Common myeloid progenitor, CD34-positive (primary cell): ENCODE measurements around the gene KRTAP10-6.
A peak's percentile ranks its signal among the peaks of the same experiment; 100 is the strongest.
"Not testable (repeated sequence)": the region's sequence is repeated elsewhere in the genome, so short reads cannot be mapped to it uniquely, and the experiment has no call there.

ENCODE experiments used
- CTCF ChIA-PET: fragments of 350-600 bp; sonication (Branson Sonifier 250); formaldehyde crosslinking; loops from one replicate; lab custom pipeline; 2021; ENCODE audit warnings: antibody characterized with exemption; lab: Charles Lee
- POLR2A ChIA-PET: fragments of 350-600 bp; sonication (Branson Sonifier 250); formaldehyde crosslinking; loops from one replicate; lab custom pipeline; 2021; ENCODE audit warnings: antibody characterized with exemption; lab: Charles Lee
- DNase-seq, 3 donors: peaks; one replicate each; pipeline versions ENCODE4 v3.0.0 to v3.0.0-alpha.2; 2013
- H3K27ac ChIP-seq, 2 experiments: 1 replicate in 1 of 2; 2 replicates in 1 of 2; pipeline ENCODE4 v1.7.0; 2013; ENCODE audit warnings: inconsistent platforms in 2 of 2, low read length in 2 of 2, mild to moderate bottlenecking in 2 of 2, low read depth in 1 of 2, moderate library complexity in 1 of 2; ENCODE audit not compliant: severe bottlenecking in 2 of 2, insufficient read depth in 1 of 2, poor library complexity in 1 of 2
- H3K27me3 ChIP-seq, 5 experiments: replicated peaks in 2 of 5; 1 replicate in 3 of 5; 2 replicates in 2 of 5; pipeline versions ENCODE4 v1.6.1 to v1.7.0; 2013; ENCODE audit warnings: low read length in 4 of 5, mild to moderate bottlenecking in 2 of 5, moderate library complexity in 2 of 5, inconsistent platforms in 1 of 5; ENCODE audit not compliant: insufficient read depth in 5 of 5, control insufficient read depth in 4 of 5
- H3K36me3 ChIP-seq, 4 experiments: 1 replicate in 2 of 4; 2 replicates in 2 of 4; pipeline versions ENCODE4 v1.6.1 to v1.7.0; 2013; ENCODE audit warnings: low read length in 3 of 4, control low read depth in 1 of 4, mild to moderate bottlenecking in 1 of 4; ENCODE audit not compliant: control insufficient read depth in 4 of 4, insufficient read depth in 4 of 4
- H3K4me1 ChIP-seq, 4 experiments: 1 replicate in 3 of 4; 2 replicates in 1 of 4; pipeline versions ENCODE4 v1.6.1 to v1.7.1; 2013; ENCODE audit warnings: low read length in 3 of 4, mild to moderate bottlenecking in 3 of 4, control low read depth in 1 of 4, inconsistent platforms in 1 of 4, moderate library complexity in 1 of 4; ENCODE audit not compliant: control insufficient read depth in 4 of 4, insufficient read depth in 4 of 4; ENCODE audit errors: control extremely low read depth in 1 of 4
- H3K4me3 ChIP-seq, 7 experiments: 1 replicate in 4 of 7; 2 replicates in 3 of 7; pipeline versions ENCODE4 v1.5.1 to v1.7.0; 2013; ENCODE audit warnings: mild to moderate bottlenecking in 7 of 7, low read length in 6 of 7, moderate library complexity in 6 of 7, inconsistent platforms in 2 of 7, low read depth in 2 of 7, control low read depth in 1 of 7; ENCODE audit not compliant: insufficient read depth in 4 of 7, control insufficient read depth in 1 of 7; ENCODE audit errors: extremely low read depth in 1 of 7
- H3K9me3 ChIP-seq, 5 experiments: 1 replicate in 4 of 5; 2 replicates in 1 of 5; pipeline versions ENCODE4 v1.6.1 to v1.7.1; 2013; ENCODE audit warnings: low read length in 4 of 5, mild to moderate bottlenecking in 2 of 5, inconsistent platforms in 1 of 5, low read depth in 1 of 5, moderate library complexity in 1 of 5; ENCODE audit not compliant: control insufficient read depth in 4 of 5, insufficient read depth in 2 of 5; ENCODE audit errors: control extremely low read depth in 1 of 5
- WGBS: methylation state at CpG from one replicate; pipeline ENCODE4 v1.1.5; 2013; ENCODE audit not compliant: insufficient coverage; 5-methylcytosine and 5-hydroxymethylcytosine counted together

KRTAP10-6 gene

GRCh38 chr21:44598061-44598460 lies 5.8 kb upstream of the KRTAP10-6 start:
- no peaks in the 10 kb centered on the region for H3K36me3 ChIP-seq
- DNase-seq, result no peak
- H3K9me3 ChIP-seq, result peaks cover 0 to 8% (median 0%) of the 10 kb centered on the region in 5 experiments
- ChIA-PET POLR2A (no interaction called here), CTCF (no interaction called here)
- H3K27ac ChIP-seq, result no peak overlapping the region
- peaks cover 0 to 9% (median 0%) of the 10 kb centered on the region in 5 experiments for H3K27me3 ChIP-seq
- peaks cover 0 to 5% (median 0%) of the 10 kb centered on the region in 4 experiments for H3K4me1 ChIP-seq
- 97% methylated on average over 10 of the region's 11 CpGs for WGBS
- H3K4me3 ChIP-seq, result no peak overlapping the region

DNA sequence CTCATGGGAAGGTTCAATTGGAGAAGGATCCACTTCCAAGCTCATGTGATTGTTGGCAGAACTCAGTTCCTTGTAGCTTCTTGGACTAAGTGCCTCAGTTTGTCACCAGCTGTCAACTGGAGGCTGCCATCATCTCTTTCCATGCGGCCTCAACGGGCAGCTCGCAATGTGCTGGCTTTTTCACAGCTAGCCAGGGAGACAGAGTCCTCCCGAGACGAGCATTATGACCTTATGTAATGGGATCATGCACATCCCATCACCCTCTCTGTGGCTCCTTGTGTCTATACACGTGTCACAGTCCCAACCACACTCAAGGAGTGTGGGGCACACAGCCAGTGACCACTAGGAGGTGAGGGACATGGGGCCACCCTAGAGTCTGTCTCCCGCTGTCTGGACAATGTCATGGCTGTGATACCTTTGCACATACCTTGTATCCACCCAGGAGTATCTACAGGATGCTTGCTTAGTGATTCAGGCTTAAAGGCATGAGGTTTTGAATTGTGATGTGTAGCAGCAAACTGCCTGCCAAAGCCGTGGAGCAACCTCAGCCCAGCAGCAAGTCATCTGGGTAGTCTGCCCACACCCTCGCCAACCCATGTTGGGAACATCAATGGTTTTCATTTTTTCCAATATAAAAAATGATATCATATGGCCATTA lies 3.9 kb upstream of the KRTAP10-6 start:
- H3K27ac ChIP-seq, result no peak overlapping the region
- H3K4me1 ChIP-seq, result peaks cover 0 to 5% (median 0%) of the 10 kb centered on the region in 4 experiments
- DNase-seq, result no peak
- POLR2A ChIA-PET, result no interaction called here
- peaks cover 0 to 8% (median 0%) of the 10 kb centered on the region in 5 experiments for H3K9me3 ChIP-seq
- peaks cover 0 to 12% (median 0%) of the 10 kb centered on the region in 5 experiments for H3K27me3 ChIP-seq
- H3K36me3 ChIP-seq, result no peaks in the 10 kb centered on the region
- H3K4me3 ChIP-seq, result no peak overlapping the region
- CTCF ChIA-PET, result no interaction called here
- 95% methylated on average over 6 of the region's 9 CpGs for WGBS

- no peak overlapping the region for H3K27ac ChIP-seq
- H3K36me3 ChIP-seq, result no peaks in the 10 kb centered on the region
- H3K9me3 ChIP-seq, result peaks cover 0 to 8% (median 0%) of the 10 kb centered on the region in 5 experiments
- ChIA-PET CTCF (no interaction called here), POLR2A (no interaction called here)
- no peak for DNase-seq
- peaks cover 0 to 5% (median 0%) of the 10 kb centered on the region in 4 experiments for H3K4me1 ChIP-seq
- 93% methylated on average over 3 of the region's 6 CpGs for WGBS
- H3K4me3 ChIP-seq, result no peak overlapping the region
- H3K27me3 ChIP-seq, result peaks cover 0 to 12% (median 0%) of the 10 kb centered on the region in 5 experiments
Observed at GRCh38 chr21:44595524-44595923, 3.2 kb upstream of the KRTAP10-6 start.

GRCh38 chr21:44594406-44594916 lies 2.2 kb upstream of the KRTAP10-6 start:
- H3K36me3 ChIP-seq, result no peaks in the 10 kb centered on the region
- DNase-seq, result no peak
- peak overlapping the region in 1 of 2 experiments; percentile 65 for H3K27ac ChIP-seq
- H3K9me3 ChIP-seq, result peaks cover 0 to 8% (median 0%) of the 10 kb centered on the region in 5 experiments
- peaks cover 0 to 5% (median 0%) of the 10 kb centered on the region in 4 experiments for H3K4me1 ChIP-seq
- ChIA-PET POLR2A (no interaction called here), CTCF (no interaction called here)
- peaks cover 0 to 12% (median 0%) of the 10 kb centered on the region in 5 experiments for H3K27me3 ChIP-seq
- no peak overlapping the region for H3K4me3 ChIP-seq
- 77% methylated on average over 7 of the region's 12 CpGs for WGBS

DNA sequence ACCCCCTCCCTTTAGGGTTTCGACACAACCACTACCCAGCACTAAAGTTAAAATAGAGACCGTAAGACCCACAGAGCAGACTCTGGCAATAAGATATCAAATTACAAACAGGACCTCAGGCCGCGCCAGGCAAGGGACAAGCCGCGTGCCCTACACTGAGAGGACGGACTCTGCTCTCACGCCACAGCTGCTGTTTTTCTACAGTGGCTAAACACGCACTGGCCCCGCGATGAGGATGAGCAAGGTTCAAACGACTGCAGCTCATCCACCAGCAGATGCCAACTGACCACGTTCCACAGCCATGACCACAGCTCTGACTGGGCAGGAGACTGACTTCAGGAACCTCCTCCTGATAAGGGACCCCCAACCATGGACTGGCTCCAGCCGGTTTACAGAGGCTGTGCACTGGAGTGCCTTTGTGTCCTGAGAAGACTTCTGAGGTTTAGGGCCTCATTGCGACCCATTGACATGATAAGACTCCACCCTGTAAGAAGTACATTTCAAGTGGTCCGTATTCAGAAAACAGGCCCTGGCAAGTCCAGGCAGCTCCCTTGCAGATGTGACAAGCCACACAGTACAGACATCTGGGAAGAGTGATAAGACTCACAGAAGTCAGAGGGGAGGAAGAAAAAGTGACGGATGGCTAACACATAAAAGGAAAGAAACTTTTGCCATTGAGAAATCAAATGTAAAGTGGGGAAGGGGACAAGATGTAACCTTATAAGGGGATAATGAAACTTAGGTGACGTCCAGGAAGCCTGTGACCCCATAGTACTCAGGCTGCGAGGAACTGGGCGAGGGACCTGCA lies 1.5 kb upstream of the KRTAP10-6 start:
- POLR2A ChIA-PET, result no interaction called here
- peaks cover 0 to 5% (median 0%) of the 10 kb centered on the region in 4 experiments for H3K4me1 ChIP-seq
- peak; percentile 6 to 77 (median 54) for DNase-seq
- H3K4me3 ChIP-seq, result no peak overlapping the region
- CTCF ChIA-PET, result no interaction called here
- 75% methylated on average over 19 of the region's 20 CpGs for WGBS
- peaks cover 0 to 10% (median 0%) of the 10 kb centered on the region in 5 experiments for H3K27me3 ChIP-seq
- no peaks in the 10 kb centered on the region for H3K36me3 ChIP-seq
- peak overlapping the region in 1 of 2 experiments; percentile 65 for H3K27ac ChIP-seq
- H3K9me3 ChIP-seq, result peaks cover 0 to 5% (median 0%) of the 10 kb centered on the region in 5 experiments

DNA sequence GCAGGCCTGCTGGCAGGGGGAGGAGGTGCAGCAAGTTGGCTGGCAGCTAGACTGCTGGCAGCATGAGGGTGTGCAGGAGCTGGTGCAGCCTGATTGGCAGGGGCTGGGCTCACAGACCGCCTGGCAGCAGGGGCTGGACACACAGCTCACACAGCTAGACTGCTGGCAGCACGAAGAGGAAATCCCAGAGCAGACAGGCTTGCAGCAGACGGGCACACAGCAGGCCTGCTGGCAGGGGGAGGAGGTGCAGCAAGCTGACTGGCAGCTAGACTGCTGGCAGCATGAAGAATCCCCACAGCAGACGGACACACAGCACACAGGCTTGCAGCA lies 539 bp downstream of the KRTAP10-6 start:
- H3K4me3 ChIP-seq, H3K27me3 ChIP-seq, DNase-seq, POLR2A ChIA-PET, H3K36me3 ChIP-seq, CTCF ChIA-PET, H3K27ac ChIP-seq, H3K9me3 ChIP-seq, H3K4me1 ChIP-seq: not testable (repeated sequence)
- no CpG with 5 or more reads among the region's 4 CpGs for WGBS
